Activated CD4-positive, CD25-positive, alpha-beta regulatory T cell (primary cell): ENCODE results near the gene WWOX.

Experiments used
- DNase-seq, 4 experiments: peaks; one replicate each; lab custom pipeline; 2025; lab: John Stamatoyannopoulos, UW

WWOX gene

GRCh38 chr16:78659216-78659615 lies 559.8 kb downstream of the WWOX start:
- DNase-seq = no peak

GRCh38 chr16:78659668-78660217 lies 560.3 kb downstream of the WWOX start:
- DNase-seq = no peak

GRCh38 chr16:78660795-78661194 lies 561.3 kb downstream of the WWOX start:
- DNase-seq = no peak

- DNase-seq = no peak
Observed at GRCh38 chr16:78663690-78664089, 564.2 kb downstream of the WWOX start.

- no peak for DNase-seq
Observed at GRCh38 chr16:78664811-78665772, 565.6 kb downstream of the WWOX start.

- no peak for DNase-seq
Observed at GRCh38 chr16:78666318-78666717, 566.9 kb downstream of the WWOX start.

GRCh38 chr16:78667675-78668074 lies 568.2 kb downstream of the WWOX start:
- no peak for DNase-seq

- DNase-seq = no peak
Observed at GRCh38 chr16:78668393-78668792, 568.9 kb downstream of the WWOX start.

- no peak for DNase-seq
Observed at GRCh38 chr16:78669994-78670393, 570.5 kb downstream of the WWOX start.

GRCh38 chr16:78672779-78673556 lies 573.5 kb downstream of the WWOX start:
- no peak for DNase-seq

- no peak for DNase-seq
Observed at GRCh38 chr16:78673884-78674283, 574.4 kb downstream of the WWOX start.

GRCh38 chr16:78675312-78675711 lies 575.9 kb downstream of the WWOX start:
- no peak for DNase-seq

GRCh38 chr16:78675951-78676792 lies 576.7 kb downstream of the WWOX start:
- no peak for DNase-seq

- DNase-seq = no peak
Observed at GRCh38 chr16:78677181-78677731, 577.8 kb downstream of the WWOX start.

GRCh38 chr16:78679546-78679945 lies 580.1 kb downstream of the WWOX start:
- DNase-seq = no peak

- no peak for DNase-seq
Observed at GRCh38 chr16:78681743-78682142, 582.3 kb downstream of the WWOX start.

GRCh38 chr16:78684030-78684611 lies 584.7 kb downstream of the WWOX start:
- DNase-seq = no peak

- no peak for DNase-seq
Observed at GRCh38 chr16:78684655-78685375, 585.4 kb downstream of the WWOX start.

- no peak for DNase-seq
Observed at GRCh38 chr16:78686601-78687000, 587.1 kb downstream of the WWOX start.

GRCh38 chr16:78689028-78689427 lies 589.6 kb downstream of the WWOX start:
- DNase-seq = no peak
